Measurements from ENCODE around the gene ZNHIT6. TPM values are rescaled to one million over a fixed set of nuclear protein-coding genes. Genes with fewer than 3 reads are reported as not detected.

ZNHIT6 gene
- total and polyA plus RNA-seq, 2 donors (not counting 3 experiments of a cell fraction or from before 2014, with no cell fraction given), result 7.3 to 18.8 TPM

- H3K9me1 ChIP-seq (replicated peaks; ENCODE audit: control insufficient read depth, extremely low read depth, insufficient read depth, low read length), result peaks cover 4% of the 10 kb centered on the region
- intact Hi-C loops (cut with micrococcal nuclease) (loop anchor here (1.0 to 10.0 kb wide), 9 partner anchors 80 to 586 kb away; no protein-coding TSS in a partner anchor), dilution Hi-C loops (cut with MboI; ENCODE audit: extremely low pct_ligation_motif_present, low sequenced_read_pairs) (loop anchor here (25.0 kb wide), 1 partner anchor 381 kb away; no protein-coding TSS in a partner anchor)
- H3K4me1 ChIP-seq (ENCODE audit: control insufficient read depth, extremely low read depth, insufficient read depth, low read length), result peaks cover 7% of the 10 kb centered on the region
- TF ChIP-seq CTCF (IDR thresholded peaks at IDR 0.05; ENCODE audit: extremely low read depth in 1 of 2, insufficient read depth in 1 of 2, low read depth in 1 of 2, low read length in 2 of 2) (peak; percentile 22 to 26), EZH2 (IDR thresholded peaks at IDR 0.05; ENCODE audit: borderline replicate concordance, low read depth, low read length, severe bottlenecking) (no peak), MYC (IDR thresholded peaks at IDR 0.05; ENCODE audit: low read depth, low read length) (no peak)
- peak; percentile 64 for FAIRE-seq
- no peak overlapping the region for H2AFZ ChIP-seq (ENCODE audit: low read depth, low read length)
- BruUV-seq (replicated peaks), result no TSS peak
- no peak overlapping the region for H3K4me2 ChIP-seq (ENCODE audit: insufficient read depth, low read length)
- no peak overlapping the region for H3K4me3 ChIP-seq (replicated peaks in 1 of 3; ENCODE audit: insufficient read depth in 1 of 3, low read depth in 1 of 3, low read length in 3 of 3)
- H3K9ac ChIP-seq (replicated peaks; ENCODE audit: extremely low read depth, insufficient read depth, low read length), result peak overlapping the region; percentile 6
- H4K20me1 ChIP-seq (replicated peaks; ENCODE audit: control insufficient read depth, extremely low read depth, insufficient read depth, low read length), result no peaks in the 10 kb centered on the region
- peak overlapping the region; percentile 38 for H3K27ac ChIP-seq (ENCODE audit: insufficient read depth, low read depth, low read length)
- ChIA-PET POLR2A (interaction anchor here (0.5 to 3.9 kb wide), 4 partner anchors 25 to 435 kb away, joined by 3 to 66 read pairs (median 4); no protein-coding TSS in a partner anchor), CTCF (interaction anchor here (0.6 to 5.5 kb wide), 76 partner anchors 9 to 748 kb away, joined by 3 to 191 read pairs (median 6); partner anchors contain the start of genes BCL10, C1orf52, CCN1 and DDAH1)
- no peaks in the 10 kb centered on the region for H3K27me3 ChIP-seq (ENCODE audit: control insufficient read depth in 2 of 2, insufficient read depth in 2 of 2, low read length in 2 of 2)
- DNase-seq (ENCODE audit: low read depth, low spot score), result peak; percentile 60
- no peaks in the 10 kb centered on the region for H3K9me3 ChIP-seq (replicated peaks; ENCODE audit: control insufficient read depth, insufficient read depth, low read length)
- peaks cover 21% of the 10 kb centered on the region for H3K79me2 ChIP-seq (ENCODE audit: control insufficient read depth, insufficient read depth, low read length)
- H3K36me3 ChIP-seq (ENCODE audit: control insufficient read depth in 2 of 2, extremely low read depth in 1 of 2, insufficient read depth in 2 of 2, low read length in 2 of 2), result peaks cover 0 to 2% of the 10 kb centered on the region in 2 experiments
Measured at GRCh38 chr1:85692730-85693314, 15.4 kb downstream of the ZNHIT6 start.
